Measurements from ENCODE around the gene HORMAD2. TPM values are rescaled to one million over a fixed set of nuclear protein-coding genes. Genes with fewer than 3 reads are reported as not detected.

Gene HORMAD2
- total and polyA plus RNA-seq, 2 donors (not counting 3 experiments of a cell fraction or from before 2014, with no cell fraction given), result not detected

- BruUV-seq (replicated peaks), result no TSS peak
- Histone ChIP-seq H4K20me1 (replicated peaks; ENCODE audit: control insufficient read depth, extremely low read depth, insufficient read depth, low read length) (no peaks in the 10 kb centered on the region), H3K27ac (ENCODE audit: insufficient read depth, low read depth, low read length) (no peak overlapping the region), H3K4me3 (replicated peaks in 1 of 3; ENCODE audit: insufficient read depth in 1 of 3, low read depth in 1 of 3, low read length in 3 of 3) (no peak overlapping the region), H3K9me3 (replicated peaks; ENCODE audit: control insufficient read depth, insufficient read depth, low read length) (no peaks in the 10 kb centered on the region), H3K9me1 (replicated peaks; ENCODE audit: control insufficient read depth, extremely low read depth, insufficient read depth, low read length) (no peaks in the 10 kb centered on the region), H3K4me2 (ENCODE audit: insufficient read depth, low read length) (no peak overlapping the region), H3K36me3 (ENCODE audit: control insufficient read depth in 2 of 2, extremely low read depth in 1 of 2, insufficient read depth in 2 of 2, low read length in 2 of 2) (no peaks in the 10 kb centered on the region), H3K9ac (replicated peaks; ENCODE audit: extremely low read depth, insufficient read depth, low read length) (no peak overlapping the region), H3K79me2 (ENCODE audit: control insufficient read depth, insufficient read depth, low read length) (no peaks in the 10 kb centered on the region), H3K4me1 (ENCODE audit: control insufficient read depth, extremely low read depth, insufficient read depth, low read length) (peaks cover 19% of the 10 kb centered on the region), H2AFZ (ENCODE audit: low read depth, low read length) (no peak overlapping the region), H3K27me3 (ENCODE audit: control insufficient read depth in 2 of 2, insufficient read depth in 2 of 2, low read length in 2 of 2) (no peaks in the 10 kb centered on the region)
- no peak for FAIRE-seq
- no peak for DNase-seq (ENCODE audit: low read depth, low spot score)
- no peak for TF ChIP-seq CTCF (IDR thresholded peaks at IDR 0.05; ENCODE audit: extremely low read depth in 1 of 2, insufficient read depth in 1 of 2, low read depth in 1 of 2, low read length in 2 of 2)
- no peak for TF ChIP-seq FOS (IDR thresholded peaks at IDR 0.05; ENCODE audit: borderline replicate concordance, insufficient read depth, low read length)
- no peak for TF ChIP-seq EZH2 (IDR thresholded peaks at IDR 0.05; ENCODE audit: borderline replicate concordance, low read depth, low read length, severe bottlenecking)
- TF ChIP-seq POLR2A (IDR thresholded peaks at IDR 0.05; ENCODE audit: low read depth, low read length), result no peak
- no peak for TF ChIP-seq MYC (IDR thresholded peaks at IDR 0.05; ENCODE audit: low read depth, low read length)
- no peak for TF ChIP-seq GATA2 (IDR thresholded peaks at IDR 0.05; ENCODE audit: insufficient read depth, insufficient read length, low read depth, low read length)
- no peak for TF ChIP-seq POLR2AphosphoS5 (IDR thresholded peaks at IDR 0.05; ENCODE audit: insufficient read depth, low read depth, low read length)
- TF ChIP-seq MAX (IDR thresholded peaks at IDR 0.05; ENCODE audit: insufficient read depth, insufficient read length), result no peak
- no peak for TF ChIP-seq JUN (IDR thresholded peaks at IDR 0.05; ENCODE audit: borderline replicate concordance, insufficient read depth, insufficient read length, low read depth)
- ChIA-PET POLR2A (no interaction called here), CTCF (interaction anchor here (1.0 to 1.2 kb wide), 3 partner anchors 10 to 41 kb away, joined by 3 to 4 read pairs (median 3); no protein-coding TSS in a partner anchor)
- intact Hi-C loops (cut with micrococcal nuclease) (no loop called here), dilution Hi-C loops (cut with MboI; ENCODE audit: extremely low pct_ligation_motif_present, low sequenced_read_pairs) (no loop called here)
These were observed 32.9 kb upstream of the HORMAD2 start for GRCh38 chr22:30047364-30047738.

Measured in endothelial cell of umbilical vein (primary cell).